ENCODE data around the gene XYLT1.

DNA sequence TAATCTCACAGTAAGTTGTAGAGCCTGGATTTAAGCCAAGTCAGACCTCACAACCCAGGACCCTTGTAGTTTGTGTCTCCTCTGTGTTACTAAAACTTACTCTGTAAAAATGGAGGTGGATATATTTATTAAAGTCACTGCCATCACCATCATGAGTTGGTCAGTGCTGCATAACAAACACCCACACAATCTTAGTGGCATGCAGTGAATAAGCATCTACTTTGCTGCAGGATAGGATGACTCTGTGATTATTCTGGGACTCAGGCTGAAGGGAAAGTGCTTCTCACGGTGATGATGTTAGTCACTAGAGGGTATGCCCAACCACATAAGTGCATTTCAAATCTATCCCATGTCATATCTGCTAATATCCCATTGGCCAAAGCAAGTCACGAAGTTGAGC is 398.7 kb downstream of the XYLT1 start:
- no peak for TF ChIP-seq SP1 (IDR thresholded peaks at IDR 0.05)
- no peak for TF ChIP-seq SUZ12 (IDR thresholded peaks at IDR 0.05)
